HG03342 (cell line): ENCODE results near the gene MARK1.

Experiments
- ATAC-seq: cut with Tn5 transposase; IDR thresholded peaks from one replicate; pipeline ENCODE4 v1.9.1; 2021; ENCODE audit warnings: mild to moderate bottlenecking, moderate library complexity; ENCODE audit not compliant: unreplicated experiment

MARK1 gene

GRCh38 chr1:220528679-220529501 is 954 bp downstream of the MARK1 start:
- peak; percentile 4 for ATAC-seq

GRCh38 chr1:220529521-220530020 is 1.6 kb downstream of the MARK1 start:
- no peak for ATAC-seq

DNA sequence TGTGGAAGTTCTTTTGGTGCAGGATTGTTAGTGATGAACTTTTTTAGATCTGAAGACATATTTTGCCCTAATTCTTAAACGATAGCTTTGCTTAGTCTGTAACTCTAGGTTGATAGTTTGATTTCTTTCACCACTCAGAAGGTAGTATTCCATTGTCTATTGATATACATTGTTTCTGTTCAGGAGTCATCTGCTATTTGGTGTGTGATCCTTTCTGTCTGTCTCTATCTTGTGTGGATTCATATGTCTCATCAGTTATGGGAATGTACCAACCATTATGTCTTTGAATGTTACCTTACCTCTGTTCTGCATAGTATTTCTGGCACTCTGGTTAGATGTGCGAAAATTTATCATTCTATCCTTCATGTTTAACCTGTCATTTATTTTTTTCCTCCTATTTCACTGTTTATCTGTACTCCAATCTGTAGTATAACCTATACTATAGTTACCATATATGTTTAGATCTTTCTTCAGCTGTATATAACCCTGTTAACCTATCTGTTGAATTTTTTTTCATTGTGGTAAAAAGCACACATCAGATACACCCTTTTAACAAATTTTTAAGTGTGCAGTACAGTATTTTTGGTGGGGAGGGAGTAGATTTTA is 5.7 kb downstream of the MARK1 start:
- no peak for ATAC-seq

- ATAC-seq: no peak
Measured at GRCh38 chr1:220544901-220545303, 17.0 kb downstream of the MARK1 start.

DNA sequence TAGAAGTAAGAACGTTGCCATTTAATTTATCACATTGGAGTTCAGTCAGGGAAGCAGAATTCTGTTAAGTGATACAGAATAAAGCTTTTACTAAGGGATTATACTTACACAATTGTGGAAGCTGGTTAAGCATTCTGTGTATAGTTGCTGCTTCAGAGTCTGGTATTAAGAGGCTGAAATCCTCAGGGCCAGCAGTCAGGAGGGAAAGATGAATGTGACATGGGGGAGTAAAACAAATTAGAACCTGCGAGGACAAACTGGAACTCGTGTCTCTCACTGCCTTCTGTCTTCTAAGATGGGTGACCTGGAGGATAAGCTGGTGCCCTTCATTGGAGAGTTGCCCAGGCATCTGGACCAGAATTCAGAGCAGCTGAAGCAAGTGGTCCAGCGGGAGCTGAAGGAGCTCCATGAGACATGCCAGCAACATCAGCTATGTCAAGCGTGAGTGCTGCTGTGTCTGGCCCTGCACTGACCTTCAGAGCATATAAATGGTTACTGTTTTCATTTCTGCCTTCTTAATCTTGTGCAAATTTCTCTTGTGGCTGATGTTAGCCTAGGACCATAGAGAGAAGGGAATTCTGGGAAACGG is 23.0 kb downstream of the MARK1 start:
- ATAC-seq: no peak

DNA sequence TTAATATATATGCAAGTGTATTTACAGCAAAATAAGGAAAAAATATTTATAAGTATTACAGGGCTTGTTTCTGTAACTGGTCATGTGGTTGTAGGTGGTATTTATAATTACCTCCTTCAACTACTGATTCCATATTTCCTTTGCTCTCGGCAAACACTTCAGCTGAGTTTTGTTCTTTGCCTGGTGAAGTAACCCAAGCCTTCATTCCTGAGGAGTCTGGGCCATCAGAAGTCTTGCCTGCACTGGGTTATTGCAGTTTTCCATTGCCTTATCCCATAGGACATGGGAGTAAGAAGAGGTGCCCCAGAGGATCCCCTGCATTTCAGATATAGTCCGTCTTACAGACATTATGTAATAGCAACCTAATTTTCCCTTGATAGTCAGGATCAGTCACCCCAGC is 23.8 kb downstream of the MARK1 start:
- ATAC-seq: no peak

- ATAC-seq: no peak
Measured at GRCh38 chr1:220552672-220553260, 24.8 kb downstream of the MARK1 start.

DNA sequence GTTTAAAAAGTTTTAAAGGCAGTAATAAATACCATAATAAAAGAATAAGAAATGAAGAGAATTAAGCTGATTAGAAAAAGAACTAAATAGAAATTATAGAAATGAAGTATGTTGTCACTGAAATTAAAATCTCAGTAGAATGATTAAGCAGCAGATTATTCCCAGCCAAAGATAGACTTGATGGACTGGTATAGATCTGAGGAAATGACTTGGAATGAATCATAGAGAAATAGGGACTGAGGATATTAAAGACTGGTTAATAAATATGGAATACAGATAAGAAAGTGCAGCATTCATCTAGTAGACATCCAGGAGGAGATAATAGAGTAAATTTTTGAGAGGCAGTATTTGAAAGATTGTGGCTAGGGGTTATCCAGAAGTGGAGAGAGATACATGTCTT is 28.7 kb downstream of the MARK1 start:
- no peak for ATAC-seq

DNA sequence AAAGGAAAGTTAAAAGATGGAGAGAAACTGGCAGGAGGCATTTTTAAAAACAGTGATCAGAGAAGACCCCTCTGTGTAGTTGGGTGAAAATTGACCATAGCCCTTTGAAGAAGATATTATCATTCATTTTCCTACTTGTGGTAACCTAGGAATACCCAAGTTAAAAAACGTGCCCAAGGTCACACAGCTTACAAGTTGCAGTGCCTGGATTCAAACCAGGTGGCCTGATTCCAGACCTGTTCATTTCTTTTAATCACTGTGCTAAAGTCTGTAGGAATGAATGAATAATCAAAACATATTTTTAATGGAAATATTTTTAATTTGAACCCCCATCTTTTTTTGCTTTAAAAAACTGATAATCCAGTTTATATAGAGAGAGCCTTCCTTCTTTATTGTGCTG is 35.6 kb downstream of the MARK1 start:
- no peak for ATAC-seq

- no peak for ATAC-seq
Measured at GRCh38 chr1:220564216-220564615, 36.3 kb downstream of the MARK1 start.

GRCh38 chr1:220565670-220566069 is 37.7 kb downstream of the MARK1 start:
- ATAC-seq: no peak

DNA sequence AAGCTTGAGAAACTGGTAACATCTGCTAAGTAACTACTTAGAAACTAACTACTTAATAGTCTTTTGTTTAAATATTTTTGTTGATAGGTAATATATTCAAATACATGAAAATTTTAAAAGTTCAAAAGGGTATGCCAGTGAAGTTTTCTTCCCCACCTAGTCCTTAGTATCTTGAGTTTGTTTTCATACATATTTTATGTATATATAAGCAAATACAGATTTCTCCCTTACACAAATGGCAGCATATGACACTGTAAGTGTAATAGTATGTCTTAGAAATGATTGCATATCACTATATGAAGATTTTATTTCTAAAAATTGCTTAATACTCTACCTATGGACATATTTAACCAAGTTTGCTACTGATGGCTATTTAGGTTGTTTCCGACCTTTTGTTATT is 38.9 kb downstream of the MARK1 start:
- no peak for ATAC-seq

DNA sequence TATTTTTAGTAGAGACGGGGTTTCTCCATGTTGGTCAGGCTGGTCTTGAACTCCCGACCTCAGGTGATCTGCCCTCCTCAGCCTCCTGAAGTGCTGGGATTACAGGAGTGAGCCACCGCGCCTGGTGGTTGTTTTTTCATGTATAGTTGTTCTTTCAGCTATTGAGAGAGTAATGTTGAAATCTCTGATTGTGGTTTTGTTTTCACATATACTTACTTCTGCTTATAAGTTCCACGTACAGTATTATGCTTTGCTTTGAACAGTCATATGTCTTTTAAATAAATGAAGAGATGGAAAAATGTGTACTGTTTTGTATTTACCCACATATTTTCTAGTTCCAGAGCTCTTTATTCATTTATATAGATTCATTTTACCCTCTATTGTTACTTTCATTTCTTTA is 44.5 kb downstream of the MARK1 start:
- ATAC-seq: no peak

- ATAC-seq: no peak
Measured at GRCh38 chr1:220573836-220574235, 45.9 kb downstream of the MARK1 start.

DNA sequence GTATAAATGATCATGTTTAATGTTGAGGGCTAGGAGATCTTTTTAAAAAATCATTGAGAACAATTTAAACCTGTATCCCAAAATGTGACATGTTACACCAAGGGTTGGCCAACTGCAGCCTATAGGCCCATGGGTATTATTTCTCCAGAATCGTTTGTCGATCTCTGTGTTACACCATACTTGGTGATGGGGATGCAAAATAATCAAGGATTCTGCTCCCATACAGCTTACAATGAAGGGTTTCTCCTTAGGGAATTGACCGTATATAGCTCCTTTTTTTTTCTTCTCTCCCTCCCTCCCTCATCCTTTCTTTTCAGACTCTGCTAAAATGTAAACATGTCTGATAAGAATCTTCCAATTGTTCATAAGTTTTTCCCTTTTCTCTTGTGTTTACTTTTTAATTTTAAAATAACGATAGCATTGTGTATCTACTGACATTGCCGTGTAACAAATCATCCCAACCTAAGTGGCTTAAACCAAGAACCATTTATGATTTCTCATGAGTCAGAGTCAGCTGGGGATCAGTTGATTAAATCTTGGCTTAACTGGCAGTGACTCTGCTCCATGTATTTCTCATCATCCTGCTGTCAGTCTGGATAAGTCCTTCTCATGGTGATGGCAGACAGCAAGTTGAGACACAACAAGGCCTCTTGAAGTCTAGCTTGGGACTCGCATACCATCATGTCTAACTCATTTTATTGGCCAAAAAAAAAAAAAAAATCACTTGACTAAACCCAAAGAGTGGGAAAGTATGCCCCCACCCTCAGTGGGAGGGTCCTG is 48.0 kb downstream of the MARK1 start:
- no peak for ATAC-seq

GRCh38 chr1:220577926-220578325 is 50.0 kb downstream of the MARK1 start:
- no peak for ATAC-seq

DNA sequence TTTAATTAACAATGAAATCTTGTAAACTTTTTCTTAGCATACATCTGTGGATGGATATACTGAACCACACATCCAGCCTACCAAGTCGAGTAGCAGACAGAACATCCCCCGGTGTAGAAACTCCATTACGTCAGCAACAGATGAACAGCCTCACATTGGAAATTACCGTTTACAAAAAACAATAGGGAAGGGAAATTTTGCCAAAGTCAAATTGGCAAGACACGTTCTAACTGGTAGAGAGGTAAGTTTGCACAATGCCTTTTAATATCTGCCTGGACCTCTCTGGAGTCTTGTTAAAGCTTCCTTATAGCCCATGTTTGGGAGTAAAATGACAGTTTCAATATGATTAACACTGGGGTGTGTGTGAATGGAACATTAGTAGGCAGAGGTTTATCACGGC is 51.4 kb downstream of the MARK1 start:
- ATAC-seq: no peak

- ATAC-seq: no peak
Measured at GRCh38 chr1:220592714-220593113, 64.8 kb downstream of the MARK1 start.

- ATAC-seq: no peak
Measured at GRCh38 chr1:220594356-220594755, 66.4 kb downstream of the MARK1 start.

GRCh38 chr1:220595179-220595578 is 67.2 kb downstream of the MARK1 start:
- no peak for ATAC-seq

- no peak for ATAC-seq
Measured at GRCh38 chr1:220604926-220605325, 77.0 kb downstream of the MARK1 start.
